Measurements from ENCODE around the gene AIRE. TPM values are rescaled to one million over a fixed set of nuclear protein-coding genes. Genes with fewer than 3 reads are reported as not detected.

The AIRE gene
- polyA plus RNA-seq, 1 donor from 2014 or later = not detected

DNA sequence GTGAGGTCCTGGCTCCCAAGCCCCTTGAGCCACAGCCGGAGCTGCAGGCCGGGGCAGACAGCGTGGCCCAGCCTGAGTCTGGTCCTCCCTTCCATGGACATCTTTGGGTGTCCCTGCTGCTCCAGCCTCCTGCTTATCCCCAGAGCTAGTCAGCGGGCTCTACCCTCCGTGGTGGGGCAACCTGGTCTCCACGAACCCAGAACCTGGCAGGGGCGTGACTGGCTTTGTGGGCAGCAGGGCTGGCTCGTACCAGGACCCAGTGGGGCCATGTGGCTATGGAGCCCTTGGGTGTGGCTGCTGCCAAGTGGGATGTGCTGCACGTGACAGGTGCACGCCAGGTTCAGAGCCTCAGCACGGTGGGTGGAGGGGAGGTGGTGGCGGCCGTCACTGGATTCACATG lies 35.2 kb downstream of the AIRE start:
- TF ChIP-seq EP300 (conservative IDR thresholded peaks at IDR 0.05; ENCODE audit: poor library complexity, severe bottlenecking) (no peak), EZH2 (IDR thresholded peaks at IDR 0.05; ENCODE audit: borderline replicate concordance, insufficient read depth, low read length, poor library complexity, severe bottlenecking) (no peak), REST (IDR thresholded peaks at IDR 0.05; ENCODE audit: borderline replicate concordance) (no peak), RAD21 (conservative IDR thresholded peaks at IDR 0.05) (no peak), SMC3 (conservative IDR thresholded peaks at IDR 0.05; ENCODE audit: poor library complexity) (no peak), POLR2AphosphoS5 (IDR thresholded peaks at IDR 0.05) (no peak), MXI1 (conservative IDR thresholded peaks at IDR 0.05; ENCODE audit: poor library complexity, severe bottlenecking) (no peak), TAF1 (IDR thresholded peaks at IDR 0.05; ENCODE audit: low read depth) (no peak)
- TF ChIP-seq, protein P1, sequence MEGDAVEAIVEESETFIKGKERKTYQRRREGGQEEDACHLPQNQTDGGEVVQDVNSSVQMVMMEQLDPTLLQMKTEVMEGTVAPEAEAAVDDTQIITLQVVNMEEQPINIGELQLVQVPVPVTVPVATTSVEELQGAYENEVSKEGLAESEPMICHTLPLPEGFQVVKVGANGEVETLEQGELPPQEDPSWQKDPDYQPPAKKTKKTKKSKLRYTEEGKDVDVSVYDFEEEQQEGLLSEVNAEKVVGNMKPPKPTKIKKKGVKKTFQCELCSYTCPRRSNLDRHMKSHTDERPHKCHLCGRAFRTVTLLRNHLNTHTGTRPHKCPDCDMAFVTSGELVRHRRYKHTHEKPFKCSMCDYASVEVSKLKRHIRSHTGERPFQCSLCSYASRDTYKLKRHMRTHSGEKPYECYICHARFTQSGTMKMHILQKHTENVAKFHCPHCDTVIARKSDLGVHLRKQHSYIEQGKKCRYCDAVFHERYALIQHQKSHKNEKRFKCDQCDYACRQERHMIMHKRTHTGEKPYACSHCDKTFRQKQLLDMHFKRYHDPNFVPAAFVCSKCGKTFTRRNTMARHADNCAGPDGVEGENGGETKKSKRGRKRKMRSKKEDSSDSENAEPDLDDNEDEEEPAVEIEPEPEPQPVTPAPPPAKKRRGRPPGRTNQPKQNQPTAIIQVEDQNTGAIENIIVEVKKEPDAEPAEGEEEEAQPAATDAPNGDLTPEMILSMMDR (IDR thresholded peaks at IDR 0.05; ENCODE audit: poor library complexity, severe bottlenecking) = no peak
- no peaks in the 10 kb centered on the region for H3K9me2 ChIP-seq (ENCODE audit: insufficient read depth, low read length)
- no peaks in the 10 kb centered on the region for H3F3A ChIP-seq (ENCODE audit: insufficient read depth, low read length, poor library complexity, severe bottlenecking)
- H3K4me2 ChIP-seq (ENCODE audit: low read length) = no peak overlapping the region
- H3K27me3 ChIP-seq (ENCODE audit: insufficient read depth, low read depth, low read length) = no peaks in the 10 kb centered on the region
- no peak overlapping the region for H3K27ac ChIP-seq (ENCODE audit: low read length)
- H3K36me3 ChIP-seq (ENCODE audit: insufficient read depth, low read length) = no peaks in the 10 kb centered on the region
- no peak overlapping the region for H3K4me3 ChIP-seq (ENCODE audit: low read length)
- H4K20me1 ChIP-seq (ENCODE audit: insufficient read depth) = no peaks in the 10 kb centered on the region
- no peaks in the 10 kb centered on the region for H3K9me3 ChIP-seq (ENCODE audit: low read length)
- H3K79me2 ChIP-seq (replicated peaks; ENCODE audit: insufficient read depth, low read length) = no peaks in the 10 kb centered on the region
- no peak overlapping the region for H2AFZ ChIP-seq (ENCODE audit: low read depth, low read length)
- no peak overlapping the region for H3K9ac ChIP-seq (ENCODE audit: low read length)

GRCh38 chr21:44321846-44322450 lies 36.3 kb downstream of the AIRE start:
- H3K9me2 ChIP-seq (ENCODE audit: insufficient read depth, low read length) = no peaks in the 10 kb centered on the region
- H3K79me2 ChIP-seq (replicated peaks; ENCODE audit: insufficient read depth, low read length) = no peaks in the 10 kb centered on the region
- H3K27ac ChIP-seq (ENCODE audit: low read length) = no peak overlapping the region
- H3K27me3 ChIP-seq (ENCODE audit: insufficient read depth, low read depth, low read length) = no peaks in the 10 kb centered on the region
- no peaks in the 10 kb centered on the region for H4K20me1 ChIP-seq (ENCODE audit: insufficient read depth)
- H3K4me2 ChIP-seq (ENCODE audit: low read length) = no peak overlapping the region
- H3F3A ChIP-seq (ENCODE audit: insufficient read depth, low read length, poor library complexity, severe bottlenecking) = no peaks in the 10 kb centered on the region
- no peak overlapping the region for H3K4me3 ChIP-seq (ENCODE audit: low read length)
- H3K9ac ChIP-seq (ENCODE audit: low read length) = no peak overlapping the region
- H2AFZ ChIP-seq (ENCODE audit: low read depth, low read length) = no peak overlapping the region
- H3K36me3 ChIP-seq (ENCODE audit: insufficient read depth, low read length) = no peaks in the 10 kb centered on the region
- no peak for TF ChIP-seq SMC3 (conservative IDR thresholded peaks at IDR 0.05; ENCODE audit: poor library complexity)
- TF ChIP-seq POLR2AphosphoS5 (IDR thresholded peaks at IDR 0.05) = no peak
- no peak for TF ChIP-seq REST (IDR thresholded peaks at IDR 0.05; ENCODE audit: borderline replicate concordance)
- TF ChIP-seq RAD21 (conservative IDR thresholded peaks at IDR 0.05) = no peak
- TF ChIP-seq, protein P1 (IDR thresholded peaks at IDR 0.05; ENCODE audit: poor library complexity, severe bottlenecking) = no peak
- no peak for TF ChIP-seq MXI1 (conservative IDR thresholded peaks at IDR 0.05; ENCODE audit: poor library complexity, severe bottlenecking)
- H3K9me3 ChIP-seq (ENCODE audit: low read length) = no peaks in the 10 kb centered on the region
